ENCODE results near the gene PSD4.

The PSD4 gene

GRCh38 chr2:113148606-113149552 is 24.9 kb upstream of the PSD4 start:
- TF ChIP-seq CTCF (IDR thresholded peaks at IDR 0.05; ENCODE audit: low read depth, low read length): no peak
- no peak overlapping the region for H3K4me3 ChIP-seq (replicated peaks in 1 of 2; ENCODE audit: low read depth in 2 of 2, low read length in 2 of 2)
- no peak for DNase-seq (ENCODE audit: low read depth in 2 of 2)

GRCh38 chr2:113149553-113150257 is 24.1 kb upstream of the PSD4 start:
- no peak for DNase-seq (ENCODE audit: low read depth in 2 of 2)
- no peak for TF ChIP-seq CTCF (IDR thresholded peaks at IDR 0.05; ENCODE audit: low read depth, low read length)
- H3K4me3 ChIP-seq (replicated peaks in 1 of 2; ENCODE audit: low read depth in 2 of 2, low read length in 2 of 2): no peak overlapping the region

- DNase-seq (ENCODE audit: low read depth in 2 of 2): no peak
- H3K4me3 ChIP-seq (replicated peaks in 1 of 2; ENCODE audit: low read depth in 2 of 2, low read length in 2 of 2): no peak overlapping the region
- TF ChIP-seq CTCF (IDR thresholded peaks at IDR 0.05; ENCODE audit: low read depth, low read length): no peak
Measured at GRCh38 chr2:113150258-113150601, 23.5 kb upstream of the PSD4 start.

- TF ChIP-seq CTCF (IDR thresholded peaks at IDR 0.05; ENCODE audit: low read depth, low read length): no peak
- no peak for DNase-seq (ENCODE audit: low read depth in 2 of 2)
- no peak overlapping the region for H3K4me3 ChIP-seq (replicated peaks in 1 of 2; ENCODE audit: low read depth in 2 of 2, low read length in 2 of 2)
Measured at GRCh38 chr2:113155331-113155730, 18.4 kb upstream of the PSD4 start.

GRCh38 chr2:113156278-113157117 is 17.3 kb upstream of the PSD4 start:
- DNase-seq (ENCODE audit: low read depth in 2 of 2): no peak
- no peak for TF ChIP-seq CTCF (IDR thresholded peaks at IDR 0.05; ENCODE audit: low read depth, low read length)

GRCh38 chr2:113157118-113157896 is 16.5 kb upstream of the PSD4 start:
- no peak for DNase-seq (ENCODE audit: low read depth in 2 of 2)
- peak overlapping the region; percentile 37 to 39 for H3K4me3 ChIP-seq (replicated peaks in 1 of 2; ENCODE audit: low read depth in 2 of 2, low read length in 2 of 2)
- no peak for TF ChIP-seq CTCF (IDR thresholded peaks at IDR 0.05; ENCODE audit: low read depth, low read length)

More at GRCh38 chr2:113156278-113157117, 17.3 kb upstream of the PSD4 start:
- H3K4me3 ChIP-seq (replicated peaks in 1 of 2; ENCODE audit: low read depth in 2 of 2, low read length in 2 of 2): no peak overlapping the region

Data from cardiac fibroblast (primary cell).